ENCODE measurements around the gene PDE6A.
A peak's percentile ranks its signal among the peaks of the same experiment; 100 is the strongest.

Gene PDE6A

GRCh38 chr5:149941795-149942194 is 2.8 kb downstream of the PDE6A start:
- H3K4me3 ChIP-seq (ENCODE audit: low read depth, low read length), result no peak overlapping the region
- in situ Hi-C loops (cut with HindIII; ENCODE audit: low pct_ligation_motif_present, low sequenced_read_pairs), result no loop called here

DNA sequence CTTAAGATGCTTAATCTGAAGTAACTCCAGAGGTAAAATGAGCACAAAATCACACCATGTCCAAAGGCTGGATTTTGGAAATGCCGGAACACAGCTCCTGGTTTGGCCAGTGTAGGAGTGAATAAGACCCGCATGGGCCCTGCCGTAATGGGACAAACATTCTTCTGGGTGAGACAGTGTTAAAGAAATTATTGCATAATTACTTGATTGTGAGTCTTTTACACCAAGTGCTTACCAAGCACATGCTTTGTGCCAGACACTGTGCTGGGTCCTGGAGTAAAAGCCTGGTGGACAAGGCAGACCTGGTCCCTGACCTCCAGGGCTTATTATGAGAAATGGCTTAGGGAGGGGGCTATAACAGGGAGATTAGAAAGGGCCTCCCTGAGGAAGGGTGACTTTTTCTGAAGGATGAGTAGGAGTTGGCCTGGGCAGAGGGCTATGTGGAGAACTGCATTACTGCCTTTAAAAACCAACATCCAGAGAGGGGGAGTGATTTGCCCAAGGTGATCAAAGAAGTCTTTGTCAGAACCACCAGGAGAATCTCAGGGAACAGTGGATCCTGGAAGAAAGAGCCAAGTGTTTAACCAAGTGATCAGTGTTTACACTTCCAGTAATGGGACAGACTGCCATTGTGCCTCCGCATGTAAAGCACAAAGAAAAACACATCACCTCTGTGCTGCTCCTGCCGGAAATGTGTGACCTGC is 3.5 kb downstream of the PDE6A start:
- Histone ChIP-seq H3K27me3 (replicated peaks) (no peaks in the 10 kb centered on the region), H3K4me3 (ENCODE audit: low read depth, low read length) (no peak overlapping the region), H3K27ac (no peak overlapping the region), H3K36me3 (replicated peaks) (no peaks in the 10 kb centered on the region)
- TF ChIP-seq, protein P1, sequence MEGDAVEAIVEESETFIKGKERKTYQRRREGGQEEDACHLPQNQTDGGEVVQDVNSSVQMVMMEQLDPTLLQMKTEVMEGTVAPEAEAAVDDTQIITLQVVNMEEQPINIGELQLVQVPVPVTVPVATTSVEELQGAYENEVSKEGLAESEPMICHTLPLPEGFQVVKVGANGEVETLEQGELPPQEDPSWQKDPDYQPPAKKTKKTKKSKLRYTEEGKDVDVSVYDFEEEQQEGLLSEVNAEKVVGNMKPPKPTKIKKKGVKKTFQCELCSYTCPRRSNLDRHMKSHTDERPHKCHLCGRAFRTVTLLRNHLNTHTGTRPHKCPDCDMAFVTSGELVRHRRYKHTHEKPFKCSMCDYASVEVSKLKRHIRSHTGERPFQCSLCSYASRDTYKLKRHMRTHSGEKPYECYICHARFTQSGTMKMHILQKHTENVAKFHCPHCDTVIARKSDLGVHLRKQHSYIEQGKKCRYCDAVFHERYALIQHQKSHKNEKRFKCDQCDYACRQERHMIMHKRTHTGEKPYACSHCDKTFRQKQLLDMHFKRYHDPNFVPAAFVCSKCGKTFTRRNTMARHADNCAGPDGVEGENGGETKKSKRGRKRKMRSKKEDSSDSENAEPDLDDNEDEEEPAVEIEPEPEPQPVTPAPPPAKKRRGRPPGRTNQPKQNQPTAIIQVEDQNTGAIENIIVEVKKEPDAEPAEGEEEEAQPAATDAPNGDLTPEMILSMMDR (IDR thresholded peaks at IDR 0.05; ENCODE audit: low read depth, low read length, missing control alignments), result no peak
- no peak for DNase-seq
- in situ Hi-C loops (cut with HindIII; ENCODE audit: low pct_ligation_motif_present, low sequenced_read_pairs), result no loop called here

More at GRCh38 chr5:149941795-149942194, 2.8 kb downstream of the PDE6A start:
- Histone ChIP-seq H3K27me3 (replicated peaks) (no peaks in the 10 kb centered on the region), H3K36me3 (replicated peaks) (no peaks in the 10 kb centered on the region), H3K27ac (no peak overlapping the region)
- no peak for DNase-seq
- TF ChIP-seq, protein P1 (IDR thresholded peaks at IDR 0.05; ENCODE audit: low read depth, low read length, missing control alignments), result no peak

DNA sequence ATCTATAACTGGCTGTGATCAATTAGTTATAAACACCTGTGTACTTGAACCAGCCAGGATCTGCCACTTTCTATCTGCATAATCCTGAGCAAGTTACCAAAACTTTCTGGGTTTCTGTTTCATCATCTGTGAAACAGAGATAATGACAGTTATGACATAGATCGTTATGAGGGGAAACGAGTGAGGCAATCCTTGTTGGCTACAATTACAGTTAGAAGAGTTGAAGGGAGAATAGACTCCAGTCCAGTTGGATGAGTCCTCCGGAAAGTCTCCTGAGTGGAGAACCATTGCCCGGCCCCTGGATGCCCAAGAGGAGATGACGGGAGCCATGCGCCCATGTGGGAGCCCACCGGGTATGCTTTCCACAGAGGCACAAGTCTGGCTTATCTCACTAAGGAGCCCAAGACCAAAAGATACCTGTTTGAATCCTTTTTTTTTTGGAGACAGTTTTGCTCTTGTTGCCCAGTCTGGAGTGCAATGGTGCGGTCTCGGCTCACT is 4.5 kb downstream of the PDE6A start:
- Histone ChIP-seq H3K4me3 (ENCODE audit: low read depth, low read length) (no peak overlapping the region), H3K27me3 (replicated peaks) (no peaks in the 10 kb centered on the region), H3K27ac (no peak overlapping the region), H3K36me3 (replicated peaks) (no peaks in the 10 kb centered on the region)
- TF ChIP-seq, protein P1 (IDR thresholded peaks at IDR 0.05; ENCODE audit: low read depth, low read length, missing control alignments), result no peak
- DNase-seq, result no peak
- in situ Hi-C loops (cut with HindIII; ENCODE audit: low pct_ligation_motif_present, low sequenced_read_pairs), result no loop called here

DNA sequence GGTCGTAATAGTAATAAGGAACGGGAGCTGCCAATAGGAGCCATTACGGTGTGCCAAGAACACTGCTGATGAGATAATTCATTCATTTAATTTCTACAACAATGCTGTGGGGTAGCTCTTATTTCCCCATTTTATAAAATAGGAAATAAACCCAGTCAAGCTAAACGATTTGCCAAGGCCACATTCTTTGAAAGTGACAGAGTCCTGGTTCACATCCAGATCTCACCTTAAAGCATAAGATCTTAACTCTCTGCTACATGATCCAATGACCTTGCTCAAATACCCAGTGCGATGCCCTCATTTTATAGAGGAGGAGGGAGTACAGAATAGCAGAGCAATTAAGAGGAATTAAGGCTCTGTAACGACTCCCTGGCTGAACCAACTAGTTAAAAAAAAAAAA is 5.0 kb downstream of the PDE6A start:
- in situ Hi-C loops (cut with HindIII; ENCODE audit: low pct_ligation_motif_present, low sequenced_read_pairs), result no loop called here
- H3K27me3 ChIP-seq (replicated peaks), result no peaks in the 10 kb centered on the region

DNA sequence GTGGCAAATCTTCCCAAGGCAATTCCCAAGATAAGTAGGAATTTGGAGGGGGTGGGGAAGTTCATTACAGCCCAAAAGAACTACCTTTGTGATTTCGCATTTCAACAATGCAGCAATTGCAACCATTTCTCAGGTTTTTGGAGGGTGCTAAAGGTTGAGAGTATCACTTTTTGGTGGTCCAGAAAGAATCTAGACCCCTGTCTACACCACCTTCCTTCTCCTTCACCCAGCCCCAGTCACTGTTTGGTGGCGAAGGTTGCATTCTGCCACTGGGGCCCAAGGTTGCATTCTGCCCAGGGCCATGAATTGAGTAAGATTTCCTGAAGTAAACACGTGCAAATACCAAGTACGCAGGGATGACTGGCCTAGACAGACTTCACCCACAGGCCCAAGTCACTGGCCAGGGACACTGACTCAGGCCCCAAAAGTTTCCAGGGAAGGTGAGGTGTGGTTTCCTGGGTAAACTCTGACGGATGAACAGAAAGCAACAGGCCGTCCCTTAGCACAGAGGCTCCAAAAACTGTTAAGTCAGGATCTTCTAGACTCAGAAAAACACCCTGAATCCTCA is 5.7 kb downstream of the PDE6A start:
- Histone ChIP-seq H3K4me3 (ENCODE audit: low read depth, low read length) (no peak overlapping the region), H3K27ac (peak overlapping the region; percentile 44)
- in situ Hi-C loops (cut with HindIII; ENCODE audit: low pct_ligation_motif_present, low sequenced_read_pairs), result no loop called here

More for the DNA sequence above, 5.0 kb downstream of the PDE6A start:
- Histone ChIP-seq H3K36me3 (replicated peaks) (no peaks in the 10 kb centered on the region), H3K27ac (peak overlapping the region; percentile 44), H3K4me3 (ENCODE audit: low read depth, low read length) (no peak overlapping the region)
- DNase-seq, result no peak
- TF ChIP-seq, protein P1 (IDR thresholded peaks at IDR 0.05; ENCODE audit: low read depth, low read length, missing control alignments), result no peak

More for the DNA sequence above, 5.7 kb downstream of the PDE6A start:
- Histone ChIP-seq H3K36me3 (replicated peaks) (no peaks in the 10 kb centered on the region), H3K27me3 (replicated peaks) (no peaks in the 10 kb centered on the region)
- TF ChIP-seq, protein P1 (IDR thresholded peaks at IDR 0.05; ENCODE audit: low read depth, low read length, missing control alignments), result no peak
- peak; percentile 80 for DNase-seq

Measured in brain microvascular endothelial cell (primary cell).